ENCODE measurements around the gene GRB2.

GRB2 gene

GRCh38 chr17:75412455-75413317, 7.2 kb upstream of the GRB2 start:
- Histone ChIP-seq H3K27me3 (ENCODE audit: insufficient read depth, poor library complexity, severe bottlenecking) (no peaks in the 10 kb centered on the region), H3K4me3 (replicated peaks; ENCODE audit: insufficient read depth, low read length) (no peak overlapping the region), H3K27ac (replicated peaks) (no peak overlapping the region)
- TF ChIP-seq POLR2AphosphoS5 (IDR thresholded peaks at IDR 0.05; ENCODE audit: low read depth) = no peak
- TF ChIP-seq CTCF (IDR thresholded peaks at IDR 0.05; ENCODE audit: insufficient read depth, low read length) = peak; percentile 50
- peak in 1 of 2 experiments; percentile 72 for DNase-seq (ENCODE audit: low read depth in 1 of 2, low spot score in 1 of 2)

- H3K4me3 ChIP-seq (replicated peaks; ENCODE audit: insufficient read depth, low read length) = no peak overlapping the region
- DNase-seq (ENCODE audit: low read depth in 1 of 2, low spot score in 1 of 2) = peak in 1 of 2 experiments; percentile 62
- peak overlapping the region; percentile 46; the same call in 1 of the 2 replicates for H3K27ac ChIP-seq (replicated peaks)
- no peak for TF ChIP-seq SPI1 (IDR thresholded peaks at IDR 0.05; ENCODE audit: borderline replicate concordance, low read depth)
- TF ChIP-seq GABPA (IDR thresholded peaks at IDR 0.05; ENCODE audit: low read depth) = no peak
- TF ChIP-seq CTCF (IDR thresholded peaks at IDR 0.05; ENCODE audit: insufficient read depth, low read length) = no peak
- no peak for TF ChIP-seq POLR2AphosphoS5 (IDR thresholded peaks at IDR 0.05; ENCODE audit: low read depth)
- no peak for TF ChIP-seq REST (IDR thresholded peaks at IDR 0.05; ENCODE audit: insufficient replicate concordance, low read depth)
- H3K27me3 ChIP-seq (ENCODE audit: insufficient read depth, poor library complexity, severe bottlenecking) = no peaks in the 10 kb centered on the region
These were observed 6.0 kb upstream of the GRB2 start for GRCh38 chr17:75411328-75412067.

GRCh38 chr17:75410141-75410540, 4.7 kb upstream of the GRB2 start:
- no peaks in the 10 kb centered on the region for H3K27me3 ChIP-seq (ENCODE audit: insufficient read depth, poor library complexity, severe bottlenecking)
- no peak overlapping the region for H3K4me3 ChIP-seq (replicated peaks; ENCODE audit: insufficient read depth, low read length)
- no peak for DNase-seq (ENCODE audit: low read depth in 1 of 2, low spot score in 1 of 2)
- TF ChIP-seq SPI1 (IDR thresholded peaks at IDR 0.05; ENCODE audit: borderline replicate concordance, low read depth) = no peak
- TF ChIP-seq REST (IDR thresholded peaks at IDR 0.05; ENCODE audit: insufficient replicate concordance, low read depth) = no peak
- no peak for TF ChIP-seq GABPA (IDR thresholded peaks at IDR 0.05; ENCODE audit: low read depth)
- TF ChIP-seq CTCF (IDR thresholded peaks at IDR 0.05; ENCODE audit: insufficient read depth, low read length) = no peak
- no peak for TF ChIP-seq POLR2AphosphoS5 (IDR thresholded peaks at IDR 0.05; ENCODE audit: low read depth)
- H3K27ac ChIP-seq (replicated peaks) = no peak overlapping the region
